HCT116 (cell line): ENCODE data around the gene MOB2. TPM values are rescaled to one million over a fixed set of nuclear protein-coding genes. Genes with fewer than 3 reads are reported as not detected.

Experiments
- ATAC-seq: fragments of 200-7000 bp; cut with Tn5 transposase; 2 replicates; pipeline ENCODE4 v1.9.1; 2020; ENCODE audit warnings: mild to moderate bottlenecking, moderate library complexity
- BruUV-seq: library from RNA; stranded (reverse); fragments of 400-500 nt; replicated peaks from 2 replicates; lab custom pipeline; 2021; lab: Mats Ljungman, UMichigan
- CTCF ChIA-PET: fragments of 300-600 bp; sonication (Branson Sonifier 250); formaldehyde crosslinking; loops from one replicate; lab custom pipeline; 2021; ENCODE audit warnings: antibody characterized with exemption; lab: Charles Lee
- POLR2A ChIA-PET: fragments of 300-600, 350-600 bp; sonication (Branson Sonifier 250); formaldehyde crosslinking; loops from one replicate; lab custom pipeline; 2021; ENCODE audit warnings: antibody characterized with exemption; lab: Charles Lee
- RAD21 ChIA-PET, 2 experiments: fragments of 300-600 bp; sonication (Branson Sonifier 250); formaldehyde crosslinking; loops; one replicate each; lab custom pipeline; 2023; ENCODE audit warnings: low total read pairs in 2 of 2; ENCODE audit not compliant: uncharacterized antibody in 2 of 2, unreplicated experiment in 2 of 2, low non-redundant PET in 1 of 2; lab: Charles Lee
- DNase-seq: peaks from one replicate; pipeline ENCODE4 v3.0.0-alpha.2; 2010; ENCODE audit warnings: low read depth, low spot score
- H2AFZ ChIP-seq: fragments of 200-600 bp; shearing (Covaris generic), sonication (generic); 2 replicates; pipeline ENCODE4 v1.6.1; 2017; ENCODE audit warnings: low read depth, mixed run types, mixed read lengths, antibody characterized with exemption, low read length; ENCODE audit not compliant: poor library complexity, severe bottlenecking
- H3K27ac ChIP-seq: 2 replicates; pipeline ENCODE4 v1.5.1; 2012; ENCODE audit warnings: low read depth, low read length
- H3K27me3 ChIP-seq: fragments of 200-600 bp; sonication (generic); 2 replicates; pipeline ENCODE4 v1.6.1; 2016; ENCODE audit warnings: mixed run types, low read length, mixed read lengths; ENCODE audit not compliant: insufficient read depth
- H3K36me3 ChIP-seq, 2 experiments: fragments of 200-500 bp in 1 of 2; fragments of 200-600 bp in 1 of 2; sonication (Bioruptor generic) in 1 of 2; sonication (generic) in 1 of 2; 2 replicates each; pipeline versions ENCODE4 v1.5.1 to v1.6.1; 2014 to 2016; ENCODE audit warnings: low read length in 2 of 2, inconsistent platforms in 1 of 2, mixed read lengths in 1 of 2, mixed run types in 1 of 2; ENCODE audit not compliant: insufficient read depth in 2 of 2, control insufficient read depth in 1 of 2
- H3K4me1 ChIP-seq, 2 experiments: fragments of 200-600 bp in 1 of 2; sonication (generic) in 1 of 2; 2 replicates each; pipeline versions ENCODE4 v1.5.1 to v1.6.1; 2012 to 2017; ENCODE audit warnings: low read length in 2 of 2, inconsistent platforms in 1 of 2, mild to moderate bottlenecking in 1 of 2, mixed read lengths in 1 of 2, mixed run types in 1 of 2, moderate library complexity in 1 of 2; ENCODE audit not compliant: insufficient read depth in 2 of 2, control insufficient read depth in 1 of 2
- H3K4me2 ChIP-seq: fragments of 200-600 bp; sonication (generic); 2 replicates; pipeline ENCODE4 v1.6.1; 2017; ENCODE audit warnings: mixed run types, low read length, mixed read lengths
- H3K4me3 ChIP-seq, 2 experiments: fragments of 200-600 bp in 1 of 2; sonication (generic) in 1 of 2; replicated peaks in 1 of 2; 2 replicates each; pipeline ENCODE4 v1.5.1; 2011 to 2016; ENCODE audit warnings: low read length in 2 of 2, control low read depth in 1 of 2, low read depth in 1 of 2, mild to moderate bottlenecking in 1 of 2, mixed read lengths in 1 of 2, mixed run types in 1 of 2
- H3K79me2 ChIP-seq: fragments of 200-600 bp; sonication (generic); 2 replicates; pipeline ENCODE4 v1.6.1; 2017; ENCODE audit warnings: mild to moderate bottlenecking, mixed run types, low read length, moderate library complexity, mixed read lengths; ENCODE audit not compliant: insufficient read depth
- H3K9ac ChIP-seq: fragments of 200-600 bp; sonication (generic); 2 replicates; pipeline ENCODE4 v1.6.1; 2016; ENCODE audit warnings: low read length, mixed read lengths
- H3K9me2 ChIP-seq: fragments of 200-600 bp; sonication (generic), shearing (Covaris generic); 2 replicates; pipeline ENCODE4 v1.6.1; 2017; ENCODE audit warnings: mixed run types, mild to moderate bottlenecking, moderate library complexity; ENCODE audit not compliant: insufficient read depth
- H3K9me3 ChIP-seq, 2 experiments: fragments of 200-500 bp in 1 of 2; fragments of 200-600 bp in 1 of 2; sonication (Bioruptor generic) in 1 of 2; sonication (generic) in 1 of 2; 2 replicates each; pipeline ENCODE4 v1.6.1; 2014 to 2017; ENCODE audit warnings: low read length in 2 of 2, mixed read lengths in 2 of 2, inconsistent platforms in 1 of 2, low read depth in 1 of 2, mild to moderate bottlenecking in 1 of 2, mixed run types in 1 of 2, moderate library complexity in 1 of 2; ENCODE audit not compliant: control insufficient read depth in 1 of 2, insufficient read depth in 1 of 2
- H4K20me1 ChIP-seq: fragments of 200-600 bp; sonication (generic), shearing (Covaris generic); 2 replicates; pipeline ENCODE4 v1.6.1; 2017; ENCODE audit warnings: mixed run types, mild to moderate bottlenecking, moderate library complexity; ENCODE audit not compliant: insufficient read depth
- ATF3 ChIP-seq: IDR thresholded peaks from 2 replicates; pipeline ENCODE4 v1.6.1; 2012
- CEBPB ChIP-seq: IDR thresholded peaks from 2 replicates; pipeline ENCODE4 v1.6.1; 2012; ENCODE audit warnings: low read depth
- CTCF ChIP-seq, 3 experiments: fragments of 200-600 bp in 1 of 3; sonication (generic) in 1 of 3; IDR thresholded peaks in 2 of 3; conservative IDR thresholded peaks in 1 of 3; 2 replicates each; pipeline ENCODE4 v1.5.1; 2012 to 2017; ENCODE audit warnings: low read depth in 2 of 3, low read length in 2 of 3, antibody characterized with exemption in 1 of 3, borderline replicate concordance in 1 of 3, control low read depth in 1 of 3, mild to moderate bottlenecking in 1 of 3, mixed read lengths in 1 of 3, mixed run types in 1 of 3, moderate library complexity in 1 of 3; ENCODE audit not compliant: insufficient read depth in 1 of 3
- EZH2 ChIP-seq: fragments of 200-600 bp; sonication (generic); IDR thresholded peaks from 2 replicates; pipeline ENCODE4 v1.6.1; 2017; ENCODE audit warnings: antibody characterized with exemption, mixed run types
- FOSL1 ChIP-seq: IDR thresholded peaks from 2 replicates; pipeline ENCODE4 v1.6.1; 2012; ENCODE audit warnings: low read depth
- MAX ChIP-seq: IDR thresholded peaks from 2 replicates; pipeline ENCODE4 v1.6.1; 2012
- POLR2A ChIP-seq: IDR thresholded peaks from 2 replicates; pipeline ENCODE4 v1.7.0; 2011; ENCODE audit warnings: borderline replicate concordance; ENCODE audit not compliant: insufficient read depth, insufficient read length; ENCODE audit errors: extremely low read depth
- POLR2AphosphoS5 ChIP-seq: IDR thresholded peaks from 2 replicates; pipeline ENCODE4 v1.6.1; 2011; ENCODE audit warnings: mild to moderate bottlenecking, low read depth, low read length, moderate library complexity
- SP1 ChIP-seq: IDR thresholded peaks from 2 replicates; pipeline ENCODE4 v1.6.1; 2012; ENCODE audit warnings: low read depth
- SRF ChIP-seq: IDR thresholded peaks from 2 replicates; pipeline ENCODE4 v1.6.1; 2012; ENCODE audit warnings: low read depth
- TCF7L2 ChIP-seq: IDR thresholded peaks from 2 replicates; pipeline ENCODE4 v1.7.0; 2011; ENCODE audit warnings: borderline replicate concordance, inconsistent platforms; ENCODE audit not compliant: insufficient read depth, insufficient read length; ENCODE audit errors: extremely low read depth
- YY1 ChIP-seq: IDR thresholded peaks from 2 replicates; pipeline ENCODE4 v1.6.1; 2011; ENCODE audit warnings: low read length, low read depth, moderate library complexity, mild to moderate bottlenecking; ENCODE audit not compliant: insufficient replicate concordance; ENCODE audit errors: extremely low read depth
- ZBTB33 ChIP-seq: IDR thresholded peaks from 2 replicates; pipeline ENCODE4 v1.6.1; 2011; ENCODE audit warnings: mild to moderate bottlenecking, low read length, moderate library complexity; ENCODE audit not compliant: insufficient replicate concordance; ENCODE audit errors: extremely low read depth
- ZNF274 ChIP-seq: fragments of 200-500 bp; sonication (Bioruptor generic); IDR thresholded peaks from 2 replicates; pipeline ENCODE4 v1.6.1; 2014; ENCODE audit warnings: mild to moderate bottlenecking, low read depth, low read length, inconsistent platforms
- intact Hi-C: fragments of 100-400 bp; cut with micrococcal nuclease; formaldehyde crosslinking; loops from 2 replicates; pipeline ENCODE4 v1.10.0; 2022
- total RNA-seq: library from RNA; stranded (reverse); gene quantifications from one replicate; pipeline ENCODE4 v1.2.1, GENCODE V29; 2021; ENCODE audit not compliant: unreplicated experiment

MOB2 gene
- total RNA-seq, 1 experiment from 2014 or later: 25.7 TPM

GRCh38 chr11:1533342-1533725, 46.8 kb upstream of the MOB2 start:
- no peaks in the 10 kb centered on the region for H3K27me3 ChIP-seq
- H4K20me1 ChIP-seq: no peaks in the 10 kb centered on the region
- BruUV-seq: no TSS peak
- no peak overlapping the region for H3K4me2 ChIP-seq
- TF ChIP-seq TCF7L2 (no peak), POLR2AphosphoS5 (no peak), EZH2 (no peak), ZNF274 (no peak)
- H3K36me3 ChIP-seq: no peaks in the 10 kb centered on the region
- peaks cover 4 to 15% of the 10 kb centered on the region in 2 experiments; a peak in 2 of 4 replicates for H3K4me1 ChIP-seq
- H3K27ac ChIP-seq: no peak overlapping the region
- no peak overlapping the region for H3K4me3 ChIP-seq
- ChIA-PET POLR2A (no interaction called here), CTCF (no interaction called here), RAD21 (no interaction called here)
- DNase-seq (no peak), ATAC-seq (no peak)
- no peak overlapping the region for H2AFZ ChIP-seq
- no peak overlapping the region for H3K9ac ChIP-seq
- no peaks in the 10 kb centered on the region for H3K9me3 ChIP-seq
- intact Hi-C loops: no loop called here
- peaks cover 64% of the 10 kb centered on the region; the same call in 1 of the 2 replicates for H3K79me2 ChIP-seq
- no peaks in the 10 kb centered on the region for H3K9me2 ChIP-seq

GRCh38 chr11:1532606-1533341, 46.2 kb upstream of the MOB2 start:
- Histone ChIP-seq H4K20me1 (no peaks in the 10 kb centered on the region), H3K27ac (no peak overlapping the region), H3K4me2 (no peak overlapping the region), H3K4me1 (peaks cover 4 to 15% of the 10 kb centered on the region in 2 experiments; a peak in 2 of 4 replicates), H3K27me3 (no peaks in the 10 kb centered on the region), H2AFZ (no peak overlapping the region), H3K9me3 (no peaks in the 10 kb centered on the region), H3K4me3 (no peak overlapping the region), H3K79me2 (peaks cover 69% of the 10 kb centered on the region; the same call in 1 of the 2 replicates), H3K9me2 (no peaks in the 10 kb centered on the region), H3K9ac (no peak overlapping the region), H3K36me3 (no peaks in the 10 kb centered on the region)
- no TSS peak for BruUV-seq
- CTCF ChIA-PET: no interaction called here
- no peak for TF ChIP-seq FOSL1
- no peak for TF ChIP-seq SRF
- TF ChIP-seq POLR2A: no peak
- TF ChIP-seq ZNF274: no peak
- no peak for TF ChIP-seq SP1
- no peak for TF ChIP-seq YY1
- TF ChIP-seq ATF3: no peak
- TF ChIP-seq CTCF (IDR thresholded peaks at IDR 0.05 in 2 of 3, conservative IDR thresholded peaks at IDR 0.05 in 1 of 3; ENCODE audit: borderline replicate concordance in 1 of 3, insufficient read depth in 1 of 3, low read depth in 2 of 3, low read length in 2 of 3): no peak
- no peak for TF ChIP-seq CEBPB
- no peak for TF ChIP-seq TCF7L2
- no peak for TF ChIP-seq MAX
- TF ChIP-seq ZBTB33: no peak
- RAD21 ChIA-PET: no interaction called here
- intact Hi-C loops: no loop called here
- POLR2A ChIA-PET: no interaction called here
- ATAC-seq (no peak), DNase-seq (no peak)
